Lung (tissue), 12 donors: ENCODE measurements around the gene GID4. TPM values are rescaled to one million over a fixed set of nuclear protein-coding genes. Genes with fewer than 3 reads are reported as not detected.
A peak's percentile ranks its signal among the peaks of the same experiment; 100 is the strongest.

ENCODE experiments used
- ATAC-seq: fragments of 200-7000 bp; cut with Tn5 transposase; one replicate; pipeline ENCODE4 v1.9.1; 2020; ENCODE audit warnings: moderate number of reproducible peaks; ENCODE audit not compliant: insufficient read depth, low FRiP score
- DNase-seq, 3 donors: peaks; one replicate each; pipeline ENCODE4 v3.0.0-alpha.2; 2013 to 2017
- H3K27ac ChIP-seq, 2 donors: one replicate each; pipeline ENCODE4 v1.5.1; 2013; ENCODE audit warnings: mild to moderate bottlenecking in 2 of 2, moderate library complexity in 2 of 2, control low read depth in 1 of 2, inconsistent platforms in 1 of 2, low read depth in 1 of 2, low read length in 1 of 2
- H3K27me3 ChIP-seq, 3 donors: one replicate each; pipeline ENCODE4 v1.5.1; 2013; ENCODE audit warnings: low read length in 2 of 3; ENCODE audit not compliant: control insufficient read depth in 3 of 3, insufficient read depth in 3 of 3
- H3K36me3 ChIP-seq, 4 donors: one replicate each; pipeline ENCODE4 v1.5.1; 2013; ENCODE audit warnings: low read length in 4 of 4, mild to moderate bottlenecking in 1 of 4, moderate library complexity in 1 of 4; ENCODE audit not compliant: control insufficient read depth in 4 of 4, insufficient read depth in 4 of 4
- H3K4me1 ChIP-seq, 5 donors: one replicate each; pipeline ENCODE4 v1.5.1; 2013; ENCODE audit warnings: low read length in 5 of 5, mild to moderate bottlenecking in 2 of 5, moderate library complexity in 1 of 5; ENCODE audit not compliant: control insufficient read depth in 5 of 5, insufficient read depth in 5 of 5
- H3K4me3 ChIP-seq: one replicate; pipeline ENCODE4 v1.5.1; 2013; ENCODE audit warnings: mild to moderate bottlenecking, control low read depth, moderate library complexity
- H3K9ac ChIP-seq, 2 donors: one replicate each; pipeline ENCODE4 v1.5.1; 2013; ENCODE audit warnings: low read length in 2 of 2, control low read depth in 1 of 2; ENCODE audit not compliant: insufficient read depth in 1 of 2
- H3K9me3 ChIP-seq, 4 donors: one replicate each; pipeline ENCODE4 v1.5.1; 2013; ENCODE audit warnings: low read length in 3 of 4, mild to moderate bottlenecking in 1 of 4, moderate library complexity in 1 of 4; ENCODE audit not compliant: control insufficient read depth in 4 of 4, insufficient read depth in 3 of 4
- CTCF ChIP-seq: IDR thresholded peaks from 2 replicates; pipeline ENCODE4 v1.5.1; 2012; ENCODE audit warnings: mild to moderate bottlenecking; ENCODE audit errors: control extremely low read depth, extremely low read depth
- WGBS, 2 donors: extraction: QIAGEN DNeasy Blood & Tissue Kit; methylation state at CpG; one replicate each; pipeline ENCODE4 v1.1.7; 2013; 5-methylcytosine and 5-hydroxymethylcytosine counted together
- polyA plus RNA-seq, 2 donors: library from polyadenylated mRNA; stranded (reverse); fragments of 200-250 nt; gene quantifications; one replicate each; pipeline ENCODE4 v1.2.1, GENCODE V29; 2013
- total RNA-seq, 2 donors: library from RNA; depleted of rRNA in 1 of 2; stranded (reverse); fragments of >200 nt in 1 of 2; gene quantifications; one replicate each; pipeline ENCODE4 v1.2.1, GENCODE V29; 2014 to 2021
- donor health status: control.
- donor health status: control.
- donor health status: Bipolar disorder and iron deficiency.
- donor health status: healthy.
- donor health status: DM: yes; HTN: yes; CAD: no.

GID4 gene
- total and polyA plus RNA-seq, 4 donors = 3.9 to 7.2 (median 5.3) TPM

- Histone ChIP-seq H3K27ac (no peak overlapping the region), H3K4me1 (peaks cover 0 to 13% (median 0%) of the 10 kb centered on the region in 5 donors), H3K4me3 (no peak overlapping the region), H3K9ac (no peak overlapping the region), H3K9me3 (no peaks in the 10 kb centered on the region), H3K27me3 (no peaks in the 10 kb centered on the region), H3K36me3 (peaks cover 0 to 16% (median 4%) of the 10 kb centered on the region in 4 donors)
- WGBS, 2 donors = 95 to 97% methylated on average over 5 of the region's 5 CpGs
- ATAC-seq (no peak), DNase-seq (no peak)
- no peak for TF ChIP-seq CTCF
Measured at GRCh38 chr17:18021372-18021771, 17.8 kb upstream of the GID4 start.

GRCh38 chr17:18025241-18025944 lies 13.8 kb upstream of the GID4 start:
- no peaks in the 10 kb centered on the region for H3K27me3 ChIP-seq
- WGBS, 2 donors = 15 to 58% methylated on average over 5 of the region's 5 CpGs
- no peak for TF ChIP-seq CTCF
- peaks cover 0 to 6% (median 5%) of the 10 kb centered on the region in 5 donors for H3K4me1 ChIP-seq
- DNase-seq = no peak
- ATAC-seq = peak; percentile 34
- no peak overlapping the region for H3K4me3 ChIP-seq
- H3K27ac ChIP-seq = no peak overlapping the region
- H3K9me3 ChIP-seq = no peaks in the 10 kb centered on the region
- no peak overlapping the region for H3K9ac ChIP-seq
- peaks cover 0 to 20% (median 5%) of the 10 kb centered on the region in 4 donors for H3K36me3 ChIP-seq

DNA sequence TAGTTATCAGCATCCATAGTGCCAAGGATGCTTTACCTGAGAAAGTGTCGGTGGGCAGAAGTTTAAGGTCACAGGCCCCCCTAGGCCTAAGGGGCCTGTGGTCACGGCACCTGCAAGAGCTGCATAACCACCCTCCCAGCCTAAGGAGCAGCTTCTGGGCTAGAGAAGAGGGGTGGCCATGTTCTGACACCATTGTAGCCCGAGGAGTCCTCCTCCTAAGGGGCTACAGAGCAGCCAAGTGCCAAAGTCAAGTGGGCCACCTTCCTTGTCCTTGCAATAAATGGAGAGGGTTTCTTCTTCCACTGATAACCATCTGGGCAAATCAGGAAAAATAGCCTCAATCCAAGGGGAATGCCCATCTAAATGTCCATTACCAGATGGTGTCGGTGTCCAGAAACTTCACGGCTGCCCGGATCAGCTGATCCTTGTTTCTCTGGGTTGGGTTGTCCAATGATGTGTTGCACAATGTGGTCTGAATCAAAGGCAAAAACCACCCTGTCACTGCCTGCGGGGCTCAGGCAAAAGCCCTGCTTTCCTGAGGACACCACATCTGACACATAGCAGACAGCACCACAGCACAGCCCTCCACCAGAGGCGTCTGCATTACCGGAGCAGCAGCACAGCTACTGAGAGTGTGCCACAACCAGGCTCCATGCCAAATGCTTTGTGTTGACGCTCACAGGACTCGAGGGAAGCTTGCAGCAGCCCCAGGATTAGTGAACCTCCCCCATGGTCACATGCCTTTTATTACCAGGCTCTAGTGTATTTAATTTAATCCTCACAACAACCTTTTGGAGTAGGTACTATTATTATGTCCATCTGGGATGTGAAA lies 13.0 kb upstream of the GID4 start:
- Histone ChIP-seq H3K9ac (no peak overlapping the region), H3K4me1 (peaks cover 0 to 6% (median 5%) of the 10 kb centered on the region in 5 donors), H3K27me3 (no peaks in the 10 kb centered on the region), H3K4me3 (no peak overlapping the region), H3K9me3 (no peaks in the 10 kb centered on the region), H3K27ac (no peak overlapping the region), H3K36me3 (peaks cover 0 to 17% (median 5%) of the 10 kb centered on the region in 4 donors)
- peak in 2 of 3 donors; percentile 35 to 54 for DNase-seq
- TF ChIP-seq CTCF = no peak
- ATAC-seq = no peak
- 67 to 72% methylated on average over 11 of the region's 11 CpGs for WGBS, 2 donors
